Measurements from ENCODE around the gene C6orf136.
A peak's percentile ranks its signal among the peaks of the same experiment; 100 is the strongest.
"Not testable (repeated sequence)": the region's sequence is repeated elsewhere in the genome, so short reads cannot be mapped to it uniquely, and the experiment has no call there.

C6orf136 gene

DNA sequence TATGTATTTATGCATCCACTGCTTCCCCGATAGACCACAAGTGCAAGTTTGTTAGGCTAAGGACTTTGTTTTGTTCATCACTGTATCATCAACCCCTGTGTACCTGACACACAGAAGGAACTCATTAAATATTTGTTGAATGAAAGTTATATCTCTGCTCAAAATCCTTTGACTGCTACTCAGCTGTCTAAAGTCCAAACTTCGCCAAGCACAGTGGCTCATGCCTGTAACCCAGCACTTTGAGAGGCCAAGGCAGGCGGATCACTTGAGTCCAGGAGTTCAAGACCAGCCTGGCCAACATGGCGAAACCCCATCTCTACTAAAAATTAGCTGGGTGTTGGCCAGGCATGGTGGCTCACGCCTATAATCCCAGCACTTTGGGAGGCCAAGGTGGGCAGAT, 11.0 kb downstream of the C6orf136 start:
- not testable (repeated sequence) for DNase-seq (ENCODE audit: low spot score)

DNA sequence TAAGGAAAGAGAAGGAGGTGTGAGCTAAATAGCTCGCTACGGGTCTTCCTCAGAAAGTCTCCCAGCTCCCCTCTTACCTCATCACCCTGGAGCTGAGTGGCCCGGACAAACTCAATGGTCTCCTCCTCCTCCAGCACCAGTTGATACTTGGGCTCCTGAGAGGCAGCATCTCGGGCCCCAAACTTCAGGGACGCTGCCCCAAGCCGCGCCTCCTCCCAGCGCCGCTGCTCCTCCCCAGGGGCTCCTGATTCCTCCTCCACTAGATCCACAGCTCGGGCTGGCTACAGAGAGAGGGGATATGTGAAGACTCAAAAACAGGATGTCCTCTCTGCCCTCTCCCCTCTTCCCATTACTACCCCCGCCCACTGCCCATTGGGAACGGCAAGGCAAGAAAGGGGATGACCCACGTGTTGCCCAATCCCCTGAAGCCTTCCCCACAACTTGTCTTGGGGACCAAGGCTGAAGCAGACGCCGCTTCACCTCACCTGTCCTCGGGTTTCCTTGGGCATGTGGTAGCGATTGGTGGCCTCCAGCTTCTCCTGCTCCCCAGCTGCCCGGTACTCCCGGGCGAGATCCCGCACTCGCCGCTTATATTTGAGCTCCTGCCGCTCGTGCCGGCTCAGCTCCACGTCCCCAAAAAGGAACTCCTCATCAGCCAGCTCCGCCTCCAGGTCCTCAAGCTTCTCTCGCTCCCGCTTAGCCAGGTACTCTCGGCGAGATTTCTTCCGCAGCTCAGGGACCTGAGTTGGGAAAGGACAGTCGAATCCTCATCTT, 18.2 kb downstream of the C6orf136 start:
- no peak for DNase-seq (ENCODE audit: low spot score)

DNA sequence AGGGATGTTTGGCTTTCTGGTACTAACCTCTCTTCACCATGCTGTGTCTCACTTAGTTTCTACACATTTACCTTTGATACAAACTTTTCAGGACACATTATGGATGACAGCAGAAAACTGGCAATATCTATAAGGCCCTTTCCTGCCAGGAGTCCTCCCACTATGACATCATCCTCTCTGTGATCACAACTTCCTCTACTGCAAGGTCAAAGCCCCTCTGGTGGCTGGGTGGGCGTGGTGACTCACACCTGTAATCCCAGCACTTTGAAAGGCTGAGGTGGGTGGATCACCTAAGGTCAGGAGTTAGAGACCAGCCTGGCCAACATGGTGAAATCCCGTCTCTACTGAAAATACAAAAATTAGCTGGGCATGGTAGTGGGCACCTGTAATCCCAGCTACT, 19.4 kb downstream of the C6orf136 start:
- not testable (repeated sequence) for DNase-seq (ENCODE audit: low spot score)

DNA sequence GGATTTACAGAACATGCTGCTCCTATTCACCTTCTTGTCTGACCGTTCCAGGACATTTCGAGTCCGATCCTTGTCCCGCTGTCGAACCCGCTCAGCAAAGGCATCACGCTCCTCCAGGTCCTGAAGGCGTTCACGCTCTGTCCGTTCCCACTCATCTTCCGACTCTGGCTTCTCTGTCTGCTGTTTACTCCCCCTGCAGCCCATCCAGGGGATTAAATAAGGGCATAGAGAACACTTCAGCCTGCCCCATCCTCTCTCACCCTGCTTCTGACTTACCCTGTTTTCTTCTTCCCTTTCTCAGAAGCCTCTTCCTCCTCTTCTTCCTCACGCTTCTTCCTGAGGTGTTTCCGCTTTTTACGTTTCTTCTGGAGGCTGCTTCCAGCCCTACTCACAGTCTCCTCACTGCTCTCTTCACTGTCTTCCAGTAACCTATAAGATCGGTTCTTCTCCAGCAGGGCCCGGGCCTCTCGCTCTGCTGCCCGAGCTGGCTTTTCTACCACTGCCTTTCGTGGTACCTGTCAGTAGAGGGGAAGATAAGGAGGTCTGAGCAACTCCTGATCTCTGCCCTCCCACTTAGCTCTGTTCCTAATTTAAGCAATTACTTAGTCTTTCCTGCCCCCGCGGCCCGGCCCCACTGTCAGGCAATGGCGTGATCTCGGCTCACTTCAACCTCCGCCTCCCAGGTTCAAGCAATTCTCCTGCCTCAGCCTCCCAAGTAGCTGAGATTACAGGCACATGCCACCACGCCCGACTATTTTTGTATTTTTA, 24.0 kb downstream of the C6orf136 start:
- no peak for DNase-seq (ENCODE audit: low spot score)

DNA sequence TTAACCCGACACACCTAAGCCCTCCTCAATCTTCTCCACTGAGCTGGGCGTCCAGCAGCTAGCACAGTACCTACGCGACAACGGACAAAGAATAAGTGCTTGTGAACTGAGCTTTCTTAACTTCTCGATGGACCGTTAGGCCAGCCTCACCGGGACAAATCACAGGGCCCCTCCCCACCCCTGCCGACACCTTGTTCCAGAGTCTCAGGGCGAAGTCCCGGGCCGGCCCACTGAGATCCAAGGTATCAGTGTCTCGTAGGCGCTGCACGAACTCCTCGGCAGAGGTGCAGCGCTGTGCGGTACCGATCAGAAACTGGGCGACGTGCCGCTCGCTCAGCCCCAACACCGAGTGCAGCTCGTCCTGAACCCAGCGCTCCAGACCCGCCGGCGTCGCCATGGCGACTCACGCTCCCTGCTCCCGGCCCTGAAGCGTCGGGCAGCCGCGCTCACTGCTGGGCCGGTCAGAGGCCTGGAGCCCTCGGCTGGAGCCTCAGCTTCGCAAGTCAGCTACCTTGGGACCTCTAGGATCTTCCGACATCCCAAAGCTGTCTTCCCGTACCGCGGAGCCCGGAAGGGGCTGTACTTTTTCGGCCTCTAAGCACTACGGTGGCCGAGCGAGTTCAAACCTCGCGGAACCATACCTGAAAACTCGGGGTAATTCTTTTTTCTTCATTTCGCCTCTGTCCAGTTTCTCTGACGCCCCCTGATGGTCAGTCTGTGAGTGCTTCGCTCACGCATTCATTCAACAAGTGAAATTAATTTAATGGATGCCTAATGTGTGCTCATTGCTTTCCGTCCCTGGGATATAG, 25.7 kb downstream of the C6orf136 start, which contains the start of gene DHX16:
Gene DHX16 (minus strand): TSS at position 562 of the 809 bp plus-strand sequence. CDS start 165 bp downstream, at position 397.
- peak; percentile 97 for DNase-seq (ENCODE audit: low spot score)

DNA sequence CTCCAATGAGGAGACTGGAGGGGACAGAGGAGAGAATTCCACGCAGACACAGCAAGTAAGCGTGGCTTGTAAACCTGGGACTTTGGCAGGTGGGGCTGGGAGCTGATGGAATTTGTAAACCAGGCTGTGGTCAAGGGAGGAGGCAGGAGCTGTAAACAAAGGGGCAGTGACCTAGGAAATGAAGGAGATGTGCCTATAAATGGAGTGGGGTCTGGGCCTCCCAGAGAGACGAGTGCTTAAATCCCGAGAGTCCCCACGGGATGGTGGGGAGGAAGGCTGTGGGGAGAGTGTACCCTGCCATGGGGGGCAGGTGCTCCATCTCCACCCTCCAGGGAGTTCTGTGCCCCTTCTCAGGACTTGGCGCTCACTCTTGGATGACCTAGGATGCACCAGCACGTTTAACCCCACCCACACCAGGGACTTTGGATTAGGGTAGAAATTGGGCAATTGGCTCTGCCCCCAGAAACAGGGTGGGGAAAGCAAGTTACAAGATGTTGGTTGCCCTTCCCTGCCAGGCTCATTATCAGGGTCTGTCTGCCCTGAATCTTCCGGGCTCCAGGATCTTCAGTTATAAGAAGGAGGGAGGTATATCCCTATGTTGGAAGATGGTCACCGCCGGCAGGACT, 29.8 kb downstream of the C6orf136 start:
- DNase-seq (ENCODE audit: low spot score), result no peak

DNA sequence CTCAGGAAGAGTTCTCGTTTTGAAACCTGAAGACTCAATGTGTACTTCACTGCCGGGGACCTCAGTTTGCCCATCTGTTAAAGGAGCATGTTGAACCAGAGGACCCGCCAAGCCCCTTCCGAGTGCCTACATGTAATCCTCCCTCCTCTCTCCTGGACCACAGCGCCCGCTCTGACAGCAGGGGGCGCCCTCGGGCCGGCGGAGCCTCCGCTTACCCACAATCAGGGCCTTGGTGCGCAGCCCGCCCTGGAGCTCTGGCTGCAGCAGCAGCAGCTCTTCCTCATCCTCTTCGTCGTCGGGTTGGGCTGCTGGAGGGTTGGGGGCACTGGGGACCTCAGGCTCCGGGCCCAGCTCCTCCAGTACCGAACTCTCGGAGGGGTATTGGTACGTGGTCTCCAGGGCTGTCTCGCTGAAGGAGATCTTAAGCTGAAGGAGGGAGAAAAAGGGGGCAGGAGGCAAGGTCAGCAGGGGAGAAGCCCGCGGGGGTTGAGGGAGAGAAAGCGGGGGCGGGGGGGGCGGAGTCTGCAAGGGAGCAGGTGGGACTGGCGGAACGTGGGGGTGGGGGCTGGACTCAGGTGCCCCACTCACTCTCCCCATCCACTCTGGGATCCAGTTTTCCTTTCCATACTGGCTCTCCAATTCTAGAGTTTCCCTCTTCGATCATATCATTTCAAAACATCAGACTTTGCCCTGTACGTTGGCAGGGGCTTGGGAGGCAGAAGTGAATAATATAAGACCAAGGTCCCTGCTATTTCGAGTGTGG, 32.2 kb downstream of the C6orf136 start:
- DNase-seq (ENCODE audit: low spot score), result peak; percentile 92

DNA sequence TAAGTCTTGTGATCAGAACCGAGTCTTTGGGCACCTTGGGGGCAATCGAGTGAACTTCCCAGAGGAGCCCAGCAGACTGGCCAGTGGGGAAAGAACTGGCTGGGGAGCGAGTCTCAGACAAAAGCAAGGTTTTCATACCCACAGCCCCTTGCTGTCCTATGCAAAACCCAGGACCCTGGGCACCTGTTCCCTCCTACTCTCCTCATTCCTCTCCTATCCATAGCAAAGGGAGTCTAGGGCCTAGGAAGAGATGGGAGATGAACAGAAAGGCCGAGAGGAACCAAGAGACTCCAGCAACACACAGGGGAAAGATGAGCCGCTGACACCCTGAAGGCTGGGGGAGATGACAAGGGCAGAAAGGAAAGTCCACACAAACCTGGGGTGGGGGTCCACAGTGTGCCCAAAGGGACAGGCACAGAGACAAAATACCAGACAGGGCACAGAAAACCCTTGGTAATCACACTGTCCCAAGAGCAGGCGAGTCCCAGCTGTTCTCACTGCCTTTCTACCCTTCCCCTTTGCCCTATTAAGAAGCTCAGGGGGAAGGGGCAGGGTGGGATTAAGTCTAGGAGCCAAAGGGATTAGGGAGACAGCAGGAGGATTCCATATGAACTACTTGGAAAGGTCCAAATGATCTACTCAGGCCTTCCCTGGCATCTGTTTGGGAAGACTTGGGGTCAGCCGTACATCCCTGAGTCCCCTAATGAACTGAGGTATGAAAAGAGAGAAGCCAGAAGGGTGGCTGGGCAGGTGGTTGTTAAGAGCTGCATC, 33.0 kb downstream of the C6orf136 start:
- no peak for DNase-seq (ENCODE audit: low spot score)

DNA sequence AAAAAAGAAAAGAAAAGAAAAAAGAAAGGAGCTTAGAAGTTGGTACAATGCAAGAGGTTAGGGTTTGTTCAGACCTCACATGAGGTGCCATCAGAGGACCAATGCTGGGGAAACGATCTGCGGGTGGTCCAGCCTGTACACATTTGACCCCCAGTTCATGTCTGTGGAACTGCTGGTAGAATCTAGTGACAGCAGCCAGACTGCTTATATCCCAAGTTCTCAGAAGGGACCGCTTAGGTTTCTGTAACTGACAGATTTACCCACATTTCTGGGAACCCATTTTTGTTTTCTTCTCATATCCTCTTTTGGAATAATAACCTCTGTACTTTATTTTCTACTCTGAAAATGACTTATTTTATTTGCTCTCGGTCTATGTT, 34.8 kb downstream of the C6orf136 start:
- no peak for DNase-seq (ENCODE audit: low spot score)

DNA sequence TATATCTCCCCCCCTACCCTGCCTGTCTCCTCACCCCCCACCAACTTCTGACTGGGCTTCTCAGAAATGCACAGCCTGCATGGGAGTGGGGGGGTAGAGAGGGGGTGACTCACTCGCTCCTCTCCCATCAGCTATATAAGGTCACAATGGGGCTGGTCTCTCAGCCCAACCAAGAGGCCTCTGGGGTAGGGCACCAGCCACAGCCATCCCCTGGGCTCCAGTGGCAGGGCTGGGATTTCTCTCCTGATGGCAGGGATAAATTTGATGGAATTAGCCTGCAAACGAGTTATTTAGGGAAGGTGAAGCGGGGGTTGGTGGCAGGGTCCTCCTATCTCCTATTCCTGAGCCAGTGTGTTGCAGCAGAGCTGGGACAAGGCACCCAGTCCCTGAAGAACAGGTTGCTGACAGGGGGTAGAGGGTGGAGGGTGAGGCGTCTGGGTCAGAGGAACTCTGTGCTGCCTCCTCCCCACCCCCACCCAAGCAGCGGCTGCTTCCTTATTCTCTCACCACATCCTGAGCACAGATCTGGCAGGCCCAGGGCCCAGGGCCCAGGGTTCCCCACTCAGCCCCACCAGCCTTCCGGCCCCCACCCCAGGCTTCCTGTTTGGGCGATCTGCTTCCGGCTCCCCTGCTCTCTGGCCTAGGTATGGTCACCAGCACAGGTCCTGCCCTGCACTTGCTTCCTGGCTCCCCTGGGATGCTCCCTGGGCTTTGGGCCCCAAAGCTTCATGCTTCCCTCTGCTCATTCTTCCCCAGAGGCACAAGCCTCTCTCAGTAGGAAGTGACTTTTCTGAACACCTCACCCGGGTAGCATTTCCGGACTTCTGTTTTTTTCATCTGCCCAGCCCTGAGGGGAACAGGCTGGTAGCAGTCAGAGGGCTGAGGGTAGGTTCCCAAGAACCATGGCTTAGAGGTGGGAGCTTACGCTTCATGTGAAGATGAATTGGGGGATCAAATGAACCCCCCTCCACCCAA, 35.5 kb downstream of the C6orf136 start:
- peak; percentile 95 for DNase-seq (ENCODE audit: low spot score)

DNA sequence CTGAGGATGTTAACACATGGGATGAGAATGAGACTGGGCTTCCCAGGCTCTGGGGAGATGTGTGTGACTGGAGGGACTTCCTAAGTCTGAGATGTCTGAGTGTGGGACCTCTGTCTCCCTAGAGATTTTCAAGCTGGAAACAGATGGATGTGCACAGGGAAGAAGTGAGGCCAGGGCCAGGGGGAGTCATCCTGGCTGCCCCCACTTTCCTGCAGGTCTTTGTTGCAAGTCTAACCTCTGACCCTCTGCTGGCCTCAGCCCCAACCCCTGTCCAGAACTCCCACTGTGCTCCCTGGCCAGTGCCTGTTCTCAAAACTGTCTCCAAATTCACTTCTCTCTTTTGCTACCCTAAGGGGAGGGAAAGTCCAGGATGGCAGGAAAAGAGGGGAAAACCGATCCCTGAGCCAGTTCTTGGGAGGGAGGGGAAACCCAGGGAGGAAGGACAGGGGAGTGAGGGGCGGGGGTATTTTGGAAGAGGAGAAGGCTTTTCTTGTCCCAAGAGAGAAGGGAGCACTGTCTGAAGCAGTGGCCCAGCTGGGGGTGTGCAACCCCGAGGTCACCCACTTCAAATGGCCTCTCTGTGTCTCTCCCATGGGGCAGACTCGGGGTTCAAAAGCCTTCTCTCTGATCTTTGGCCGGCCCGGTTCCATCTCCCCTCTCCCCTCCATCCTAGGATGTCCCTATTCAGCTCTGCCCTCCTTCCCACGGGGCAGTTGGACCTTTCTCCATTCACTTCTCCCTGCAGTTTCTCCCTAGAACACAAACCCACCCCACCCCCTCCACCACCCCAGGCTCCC, 36.4 kb downstream of the C6orf136 start:
- DNase-seq (ENCODE audit: low spot score), result no peak

DNA sequence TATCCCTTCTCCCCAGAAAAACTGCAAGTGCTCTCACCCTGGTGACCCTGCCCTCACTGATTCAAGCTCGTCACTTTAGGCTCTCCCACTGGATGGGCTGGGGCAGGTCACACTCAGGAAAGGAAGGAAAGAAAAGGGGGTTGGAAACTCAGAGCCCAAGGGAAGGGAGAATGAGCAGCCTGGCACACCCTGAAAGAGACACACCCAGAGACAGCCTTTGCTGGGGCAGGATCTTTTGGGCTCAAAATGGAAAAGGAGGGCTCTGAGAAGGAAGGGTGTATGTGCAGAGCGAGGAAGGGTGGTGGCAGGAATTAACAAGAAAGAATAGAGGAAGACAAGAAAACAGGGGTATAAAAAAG, 37.0 kb downstream of the C6orf136 start:
- no peak for DNase-seq (ENCODE audit: low spot score)

DNA sequence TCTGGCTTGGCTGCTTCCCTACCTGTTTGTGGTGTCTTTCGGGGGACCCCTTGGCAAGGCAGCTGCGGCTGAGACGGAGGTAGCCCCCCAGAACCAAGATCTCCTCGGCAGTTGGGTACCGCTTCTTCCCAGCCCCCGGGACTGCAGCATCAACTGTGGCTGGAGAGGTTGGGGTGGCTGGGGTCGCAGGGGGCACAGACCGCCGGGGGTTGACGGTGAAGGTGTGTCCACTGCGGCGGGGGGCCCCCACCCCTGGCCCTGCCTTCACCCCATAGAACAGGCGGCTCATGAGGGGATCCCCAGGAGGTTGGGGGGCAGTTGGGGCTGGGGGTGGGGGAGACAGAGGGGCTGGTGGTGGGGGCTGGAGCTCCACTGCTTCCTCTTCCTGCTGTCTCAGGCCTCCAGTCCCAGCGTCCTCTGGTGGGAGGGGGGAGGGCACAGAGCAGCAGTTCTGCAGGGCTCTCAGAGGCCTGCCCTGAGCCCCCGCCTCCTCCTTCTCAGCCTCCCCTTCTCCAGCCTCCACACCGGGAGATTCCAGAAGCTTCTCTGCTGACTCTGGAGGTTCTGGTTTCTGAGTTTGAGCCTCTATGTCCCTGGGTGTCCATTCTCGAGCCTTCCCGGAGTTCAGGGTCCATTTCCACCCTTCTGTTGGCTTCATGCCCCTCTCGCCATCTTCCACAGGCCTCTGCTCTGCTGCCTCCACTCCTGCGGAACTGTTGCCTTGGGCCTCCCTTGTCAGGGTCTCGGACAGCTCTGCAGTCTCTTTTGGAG, 37.6 kb downstream of the C6orf136 start:
- peak; percentile 60 for DNase-seq (ENCODE audit: low spot score)

DNA sequence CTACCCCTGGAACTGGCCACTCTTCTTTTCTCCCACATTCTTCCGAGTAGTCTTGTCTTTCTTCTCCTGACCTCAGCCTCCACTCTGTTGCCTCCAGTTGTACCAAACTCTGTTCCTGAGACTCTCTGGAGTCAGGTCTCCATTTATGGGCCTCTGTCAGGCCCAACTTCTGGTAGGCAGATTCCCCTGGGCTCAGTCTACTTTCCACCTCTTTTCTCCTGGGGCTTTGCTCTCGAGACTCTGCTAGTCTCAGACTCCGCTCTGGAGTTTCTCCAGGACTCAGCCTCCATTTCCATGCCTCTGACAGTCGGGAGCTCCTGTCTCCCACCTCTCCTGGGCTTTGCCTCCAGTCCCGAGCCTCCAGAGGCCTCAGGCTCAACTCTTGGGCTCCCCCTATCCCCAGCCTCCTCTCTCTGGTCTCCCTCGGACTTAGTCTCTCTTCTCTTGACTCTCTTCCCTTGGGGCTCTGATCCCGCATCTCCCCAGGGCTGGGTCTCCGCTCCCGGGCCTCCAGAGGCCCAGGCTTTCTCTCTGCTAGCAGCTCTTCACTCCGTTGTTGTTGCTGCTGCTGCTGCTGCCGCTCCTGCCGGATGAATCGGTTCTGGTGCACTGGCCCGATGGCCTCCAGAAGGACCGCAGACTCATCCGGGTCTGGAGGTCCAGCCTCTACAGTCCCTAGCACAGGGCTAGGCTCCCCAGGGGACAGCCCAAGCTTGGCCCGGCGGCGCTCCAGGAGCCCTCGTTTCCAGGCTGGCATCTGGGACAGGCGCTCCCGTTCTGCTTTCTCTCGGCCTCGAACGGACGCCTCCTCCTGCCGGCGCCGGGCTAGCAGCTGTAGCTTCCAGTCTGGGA, 38.5 kb downstream of the C6orf136 start:
- no peak for DNase-seq (ENCODE audit: low spot score)

DNA sequence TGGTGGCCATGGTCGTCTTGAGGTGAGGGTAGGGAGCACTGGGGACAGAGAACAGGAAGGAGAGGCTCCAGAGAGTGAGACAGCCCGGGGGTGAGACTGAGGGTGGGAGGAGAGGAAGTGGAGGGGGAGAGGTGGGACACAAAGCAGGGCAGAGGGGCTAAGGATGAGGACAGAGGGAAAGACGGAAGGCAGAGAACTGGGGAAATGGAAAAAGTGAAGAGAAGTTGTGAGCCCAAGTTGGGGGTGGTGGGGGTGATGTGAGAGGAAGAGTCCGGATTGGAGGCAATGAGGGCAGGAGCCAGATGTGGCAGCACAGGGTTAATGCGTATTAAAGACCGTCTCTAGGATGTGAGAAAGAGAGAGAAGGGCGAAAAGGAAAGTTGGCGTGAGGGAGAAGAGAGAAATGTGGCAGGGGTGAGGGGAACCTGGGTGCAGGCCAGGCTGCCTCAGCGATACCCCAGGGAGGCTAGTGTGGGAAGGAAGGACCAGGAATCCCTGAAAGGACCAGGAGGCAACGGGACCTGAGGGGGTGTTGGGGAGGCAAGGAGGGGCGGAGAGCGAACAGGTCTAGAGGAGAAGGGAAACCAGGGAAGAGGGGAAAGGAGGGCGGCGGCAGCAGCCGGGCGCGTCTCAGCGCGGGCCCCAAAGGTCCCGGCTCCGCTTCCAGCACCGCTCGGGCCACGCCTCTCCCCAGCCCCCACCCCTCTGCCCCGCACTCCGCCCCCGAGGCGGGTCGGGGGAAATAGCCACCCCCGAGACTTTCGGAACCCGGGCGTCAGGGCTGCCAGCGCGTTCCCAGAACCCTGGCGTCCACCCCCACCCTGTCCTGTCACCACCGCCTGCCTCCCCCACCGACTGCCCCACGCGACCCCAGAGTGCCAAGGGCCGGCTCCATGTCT, 39.3 kb downstream of the C6orf136 start, which contains the start of gene PPP1R18:
Gene PPP1R18 (minus strand): TSS at position 637 of the 899 bp plus-strand sequence. CDS start 627 bp downstream, at position 10.
- DNase-seq (ENCODE audit: low spot score), result peak; percentile 84
